Measurements from ENCODE around the gene MTFMT.

DNA sequence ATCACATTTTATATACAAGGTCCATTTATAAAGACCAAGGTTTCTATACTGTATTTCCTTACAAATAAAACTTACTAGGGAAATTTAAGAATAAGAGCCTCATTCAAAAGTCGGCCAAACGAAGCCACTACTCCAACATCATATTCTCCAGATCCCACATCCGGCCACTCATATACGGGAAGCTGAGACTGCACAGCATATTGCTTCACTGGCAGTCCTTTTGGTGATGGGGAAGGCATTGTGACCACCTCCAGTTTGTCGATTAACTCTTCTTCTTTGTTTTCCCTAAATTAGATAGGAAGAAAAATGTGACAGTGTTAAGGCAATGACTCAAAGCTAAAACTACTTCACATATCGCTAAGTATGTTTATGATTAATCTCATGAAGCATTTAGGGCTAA, 2.7 kb downstream of the MTFMT start:
- TF ChIP-seq EP300 (IDR thresholded peaks at IDR 0.05; ENCODE audit: borderline replicate concordance) (no peak), USF1 (IDR thresholded peaks at IDR 0.05) (no peak), RAD21 (IDR thresholded peaks at IDR 0.05; ENCODE audit: low read depth) (no peak), MAX (IDR thresholded peaks at IDR 0.05) (no peak), EGR1 (IDR thresholded peaks at IDR 0.05) (no peak), TCF12 (IDR thresholded peaks at IDR 0.05; ENCODE audit: low read depth) (no peak), REST (IDR thresholded peaks at IDR 0.05; ENCODE audit: low read depth) (no peak), FOXM1 (IDR thresholded peaks at IDR 0.05; ENCODE audit: borderline replicate concordance, low read depth) (no peak), TAF1 (IDR thresholded peaks at IDR 0.05; ENCODE audit: low read depth) (no peak), CEBPB (IDR thresholded peaks at IDR 0.05) (no peak)

Data from Ishikawa (cell line).